ENCODE measurements around the gene TMEM82.
"Not testable (repeated sequence)": the region's sequence is repeated elsewhere in the genome, so short reads cannot be mapped to it uniquely, and the experiment has no call there.

Gene TMEM82

DNA sequence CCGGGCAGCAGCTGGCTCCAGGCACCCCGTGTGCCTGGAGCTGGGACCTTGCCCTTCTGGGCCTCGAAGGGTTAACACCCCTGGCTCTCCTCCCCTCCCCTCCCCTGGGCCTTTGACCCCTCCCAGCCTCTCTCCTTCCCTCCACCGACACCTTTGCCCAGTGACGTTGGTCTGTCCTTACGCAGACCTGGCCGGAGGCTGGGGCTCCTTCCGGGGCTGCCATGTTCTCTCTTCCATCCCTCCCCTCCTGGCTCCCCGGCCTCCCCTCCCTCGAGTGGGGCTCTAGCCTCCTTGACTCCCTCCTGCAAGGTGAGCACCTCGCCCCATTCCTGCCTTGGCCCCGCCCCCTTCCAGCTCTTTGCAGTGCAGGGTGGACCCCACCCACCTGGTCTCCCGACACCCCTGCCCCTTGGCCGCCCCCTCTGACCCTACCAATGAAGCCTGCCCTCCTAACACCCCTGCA, at the start of gene TMEM82:
Gene TMEM82 (plus strand): TSS at position 161 of the 463 bp plus-strand sequence. CDS start 61 bp downstream, at position 222.
- DNase-seq (ENCODE audit: low read depth in 2 of 2): no peak

DNA sequence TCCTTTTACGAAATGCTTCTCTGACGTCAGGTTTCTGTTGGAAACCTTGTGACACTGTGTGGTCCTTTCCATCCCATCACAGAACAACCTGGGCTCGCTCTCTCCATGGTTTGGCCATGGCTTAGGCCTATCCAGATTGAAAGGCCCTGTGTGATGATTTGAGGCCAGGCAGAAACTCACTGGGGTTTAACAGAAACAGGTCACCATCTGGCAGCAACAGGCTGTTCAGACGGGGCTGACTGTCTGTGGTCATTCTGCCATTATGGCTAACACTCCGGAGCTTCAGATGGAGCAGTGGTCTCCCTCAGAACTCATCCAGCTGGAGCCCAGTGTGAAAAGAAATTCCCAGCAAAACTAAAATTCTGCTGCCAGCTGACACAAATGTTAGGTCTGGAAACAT, 48.9 kb upstream of the TMEM82 start:
- DNase-seq (ENCODE audit: low read depth in 2 of 2): no peak

DNA sequence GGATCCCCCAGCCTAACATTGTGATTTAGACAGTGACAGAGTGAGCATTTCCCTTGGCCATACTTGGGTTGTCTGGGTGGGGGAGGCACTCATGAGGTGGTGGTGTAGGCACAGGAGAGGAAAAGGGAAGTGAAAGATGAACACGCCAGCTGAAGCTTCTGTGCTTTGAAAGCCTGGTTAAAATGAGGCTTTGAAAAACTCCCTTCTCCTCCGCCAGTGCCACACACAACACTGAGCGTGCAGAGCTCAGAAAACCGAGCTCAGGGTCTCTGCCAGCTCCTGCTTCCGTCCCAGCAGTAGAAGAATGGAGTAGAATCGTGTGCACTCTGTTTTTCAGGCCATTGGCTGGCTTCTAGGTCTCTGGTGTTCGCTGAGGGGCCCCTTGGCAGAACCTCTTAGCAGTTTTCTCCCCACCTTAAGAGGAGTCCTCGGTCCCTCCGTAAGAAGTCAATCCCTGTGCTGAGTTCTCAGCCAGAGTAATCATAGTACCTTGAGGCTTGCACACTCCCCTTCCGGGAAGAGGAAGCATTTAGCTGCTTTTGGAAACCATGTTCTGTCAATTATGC, 45.3 kb upstream of the TMEM82 start:
- no peak for DNase-seq (ENCODE audit: low read depth in 2 of 2)

DNA sequence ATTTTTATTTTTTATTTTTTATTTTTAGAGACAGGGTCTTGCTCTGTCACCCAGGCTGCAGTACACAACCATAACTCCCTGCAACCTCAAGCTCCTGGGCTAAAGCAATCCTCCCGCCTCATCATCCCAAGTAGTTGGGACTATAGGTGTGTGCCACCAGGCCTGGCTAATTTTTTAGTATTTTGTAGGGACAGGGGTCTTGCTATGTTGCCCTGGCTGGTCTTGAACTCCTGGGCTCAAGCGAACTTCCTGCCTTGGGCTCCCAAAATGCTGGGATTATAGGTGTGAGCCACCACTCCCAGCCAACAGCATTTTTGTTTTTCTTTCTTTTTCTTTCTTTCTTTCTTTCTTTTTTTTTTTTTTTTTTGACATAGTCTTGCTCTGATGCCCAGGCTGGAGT, 44.1 kb upstream of the TMEM82 start:
- DNase-seq (ENCODE audit: low read depth in 2 of 2): no peak

DNA sequence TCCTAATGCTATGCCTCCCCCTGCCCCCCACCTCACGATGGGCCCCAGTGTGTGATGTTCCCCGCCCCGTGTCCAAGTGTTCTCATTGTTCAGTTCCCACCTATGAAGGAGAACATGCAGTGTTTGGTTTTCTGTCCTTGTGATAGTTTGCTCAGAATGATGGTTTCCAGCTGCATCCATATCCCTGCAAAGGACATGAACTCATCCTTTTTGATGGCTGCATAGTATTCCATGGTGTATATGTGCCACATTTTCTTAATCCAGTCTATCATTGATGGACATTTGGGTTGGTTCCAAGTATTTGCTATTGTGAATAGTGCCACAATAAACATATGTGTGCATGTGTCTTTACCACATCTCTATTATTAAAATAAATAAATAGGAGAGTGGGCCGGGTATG, 43.0 kb upstream of the TMEM82 start:
- not testable (repeated sequence) for DNase-seq (ENCODE audit: low read depth in 2 of 2)

GRCh38 chr1:15700508-15700907, 41.8 kb upstream of the TMEM82 start:
- DNase-seq (ENCODE audit: low read depth in 2 of 2): no peak

DNA sequence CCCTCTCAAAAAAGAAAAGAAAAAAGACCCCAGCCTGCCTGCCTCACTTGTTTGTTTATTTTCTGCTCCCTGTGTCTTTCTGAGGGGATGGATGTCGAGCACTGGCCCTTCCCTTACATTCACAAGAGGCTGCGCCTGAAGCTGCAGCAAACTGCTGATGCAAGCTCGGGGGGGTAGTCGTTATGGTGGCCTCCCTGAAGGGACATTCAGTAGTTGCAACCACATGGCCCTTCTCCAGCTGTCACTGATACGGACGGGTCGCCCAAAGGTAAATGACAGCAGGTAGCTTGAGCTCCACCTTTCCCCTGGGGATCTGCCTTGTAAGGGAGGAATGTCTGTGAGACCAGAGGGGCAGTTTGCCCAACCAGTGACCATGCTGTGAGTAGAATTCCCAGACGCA, 40.5 kb upstream of the TMEM82 start:
- DNase-seq (ENCODE audit: low read depth in 2 of 2): no peak

GRCh38 chr1:15702722-15703550, 39.4 kb upstream of the TMEM82 start:
- no peak for DNase-seq (ENCODE audit: low read depth in 2 of 2)

GRCh38 chr1:15703562-15703961, 38.7 kb upstream of the TMEM82 start:
- DNase-seq (ENCODE audit: low read depth in 2 of 2): no peak

- no peak for DNase-seq (ENCODE audit: low read depth in 2 of 2)
These were observed 37.6 kb upstream of the TMEM82 start for GRCh38 chr1:15704526-15705183.

DNA sequence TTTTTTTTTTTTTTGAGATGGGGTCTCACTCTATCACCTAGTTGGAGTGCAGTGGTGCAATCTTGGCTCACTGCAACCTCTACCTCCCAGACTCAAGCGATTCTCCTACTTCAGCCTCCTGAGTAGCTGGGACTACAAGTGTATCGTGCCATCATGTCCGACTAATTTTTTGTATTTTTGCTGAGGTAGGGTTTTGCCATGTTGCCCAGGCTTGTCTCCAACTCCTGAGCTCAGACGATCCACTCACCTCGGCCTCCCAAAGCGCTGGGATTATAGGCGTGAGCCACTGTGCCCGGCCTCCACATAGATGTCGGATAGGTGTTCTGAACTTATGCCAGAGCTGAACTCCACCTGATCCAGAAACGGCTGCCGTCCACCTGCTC, 37.1 kb upstream of the TMEM82 start:
- no peak for DNase-seq (ENCODE audit: low read depth in 2 of 2)

DNA sequence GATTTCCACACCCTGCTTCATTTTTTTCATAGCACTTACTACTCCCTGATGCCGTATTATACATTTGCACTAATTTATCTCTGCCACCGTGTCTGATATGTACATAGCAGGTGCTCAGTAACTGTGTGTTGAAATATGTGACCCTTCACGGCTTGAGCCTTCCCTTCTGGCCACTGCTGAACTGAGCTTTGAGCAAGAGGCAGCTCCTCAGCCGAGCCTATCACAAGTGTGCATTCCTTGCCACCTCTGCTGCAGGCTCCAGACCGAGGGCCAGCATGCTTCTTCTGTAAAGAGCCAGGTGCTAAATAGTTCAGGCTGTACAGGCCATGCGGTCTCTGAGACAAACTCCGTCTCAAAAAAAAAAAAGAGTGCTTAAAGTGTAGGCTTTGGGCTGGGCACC, 35.5 kb upstream of the TMEM82 start:
- no peak for DNase-seq (ENCODE audit: low read depth in 2 of 2)

GRCh38 chr1:15707239-15707925, 34.9 kb upstream of the TMEM82 start:
- DNase-seq (ENCODE audit: low read depth in 2 of 2): no peak

GRCh38 chr1:15708486-15709137, 33.7 kb upstream of the TMEM82 start:
- no peak for DNase-seq (ENCODE audit: low read depth in 2 of 2)

DNA sequence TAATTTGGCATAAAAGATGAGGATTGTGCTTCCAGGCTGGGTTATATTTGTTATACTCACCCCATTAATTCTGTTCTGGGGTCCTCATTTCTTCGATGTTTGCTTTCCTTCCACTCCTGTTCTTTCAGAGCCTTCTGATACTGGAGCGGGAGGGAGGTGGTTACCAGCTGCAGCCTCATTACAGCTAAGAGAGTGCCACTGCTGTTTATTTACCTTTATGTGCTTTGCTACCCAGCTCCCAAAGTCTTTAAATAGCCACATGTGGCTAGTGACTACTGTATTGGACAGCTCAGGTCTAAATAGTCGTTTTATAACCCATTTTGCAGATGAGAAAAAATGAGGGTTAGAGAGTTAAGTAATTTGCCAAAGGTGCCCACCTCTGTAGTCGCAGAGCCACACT, 33.1 kb upstream of the TMEM82 start:
- no peak for DNase-seq (ENCODE audit: low read depth in 2 of 2)

- no peak for DNase-seq (ENCODE audit: low read depth in 2 of 2)
These were observed 30.1 kb upstream of the TMEM82 start for GRCh38 chr1:15712168-15712567.

- no peak for DNase-seq (ENCODE audit: low read depth in 2 of 2)
These were observed 27.7 kb upstream of the TMEM82 start for GRCh38 chr1:15714406-15715136.

- no peak for DNase-seq (ENCODE audit: low read depth in 2 of 2)
These were observed 24.7 kb upstream of the TMEM82 start for GRCh38 chr1:15717418-15718125.

DNA sequence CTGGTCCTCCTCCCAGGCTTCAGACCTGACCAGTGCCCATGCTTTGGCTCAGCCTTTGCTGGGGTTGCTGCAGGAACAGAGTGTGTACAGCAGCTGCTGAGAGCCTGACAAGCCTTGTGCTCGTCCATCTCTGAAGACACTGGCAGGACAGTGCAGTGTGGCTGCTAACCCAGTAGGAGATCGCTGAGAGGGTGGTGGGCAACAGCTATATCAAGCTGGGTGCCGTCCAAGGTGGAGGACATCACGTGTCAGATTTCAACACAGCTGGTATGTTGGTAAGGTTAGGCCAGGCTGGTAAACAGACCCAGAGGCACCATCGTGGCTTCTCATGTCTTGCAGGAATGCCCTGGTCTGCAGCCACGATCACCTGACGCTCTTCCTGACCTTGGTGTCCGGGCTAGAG, 24.1 kb upstream of the TMEM82 start:
- DNase-seq (ENCODE audit: low read depth in 2 of 2): no peak

- no peak for DNase-seq (ENCODE audit: low read depth in 2 of 2)
These were observed 22.7 kb upstream of the TMEM82 start for GRCh38 chr1:15719381-15720120.
